HG03095 (cell line): ENCODE measurements around the gene KIAA0319L.
"Not testable (repeated sequence)": the region's sequence is repeated elsewhere in the genome, so short reads cannot be mapped to it uniquely, and the experiment has no call there.

Experiments
- ATAC-seq: cut with Tn5 transposase; IDR thresholded peaks from one replicate; pipeline ENCODE4 v1.9.1; 2021; ENCODE audit warnings: moderate library complexity; ENCODE audit not compliant: unreplicated experiment

The KIAA0319L gene

DNA sequence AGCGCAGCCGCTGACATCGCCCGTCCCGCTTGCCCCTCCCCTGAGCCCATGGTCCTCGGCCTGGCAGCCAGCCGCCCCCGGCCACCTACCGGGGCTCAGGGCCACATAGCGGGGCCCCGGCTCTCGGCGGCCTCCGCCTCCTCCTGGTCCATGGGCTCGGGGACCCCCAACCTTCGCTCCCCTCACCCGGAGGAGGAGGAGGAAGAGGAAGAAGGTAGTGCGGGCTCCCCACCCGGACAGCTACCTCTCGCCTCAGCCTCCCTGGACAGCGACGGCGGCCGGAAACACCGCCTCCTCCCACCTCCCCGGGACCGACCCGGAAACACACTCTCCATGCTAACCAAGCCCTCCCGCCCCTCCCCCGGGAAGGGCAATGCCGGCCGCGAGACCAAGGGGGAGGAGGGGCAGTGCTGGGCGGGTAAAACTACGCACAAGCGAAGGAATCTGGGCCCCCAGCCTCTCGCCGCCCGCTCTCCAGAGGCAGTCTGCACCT is at the start of gene KIAA0319L:
KIAA0319L (minus strand) TSS at position 286 of the 493 bp plus-strand sequence. CDS start 2,912 bp downstream, outside the sequence.
- ATAC-seq = peak; percentile 69

DNA sequence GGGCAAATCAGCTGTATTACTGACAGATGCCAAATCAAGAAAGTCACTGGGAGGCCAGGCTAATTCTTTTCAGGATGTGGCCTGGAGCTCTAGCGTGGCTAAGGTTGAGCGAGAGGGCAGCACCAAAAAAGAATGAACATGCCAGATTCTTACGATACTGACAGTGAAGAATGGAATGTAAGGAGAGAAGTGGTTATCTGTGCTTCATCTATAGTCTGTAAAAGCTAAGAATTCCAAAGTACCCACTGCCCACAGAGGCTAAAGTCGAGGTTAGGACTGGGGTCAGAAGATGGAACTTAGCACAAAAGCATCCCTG is 48.6 kb upstream of the KIAA0319L start:
- no peak for ATAC-seq

DNA sequence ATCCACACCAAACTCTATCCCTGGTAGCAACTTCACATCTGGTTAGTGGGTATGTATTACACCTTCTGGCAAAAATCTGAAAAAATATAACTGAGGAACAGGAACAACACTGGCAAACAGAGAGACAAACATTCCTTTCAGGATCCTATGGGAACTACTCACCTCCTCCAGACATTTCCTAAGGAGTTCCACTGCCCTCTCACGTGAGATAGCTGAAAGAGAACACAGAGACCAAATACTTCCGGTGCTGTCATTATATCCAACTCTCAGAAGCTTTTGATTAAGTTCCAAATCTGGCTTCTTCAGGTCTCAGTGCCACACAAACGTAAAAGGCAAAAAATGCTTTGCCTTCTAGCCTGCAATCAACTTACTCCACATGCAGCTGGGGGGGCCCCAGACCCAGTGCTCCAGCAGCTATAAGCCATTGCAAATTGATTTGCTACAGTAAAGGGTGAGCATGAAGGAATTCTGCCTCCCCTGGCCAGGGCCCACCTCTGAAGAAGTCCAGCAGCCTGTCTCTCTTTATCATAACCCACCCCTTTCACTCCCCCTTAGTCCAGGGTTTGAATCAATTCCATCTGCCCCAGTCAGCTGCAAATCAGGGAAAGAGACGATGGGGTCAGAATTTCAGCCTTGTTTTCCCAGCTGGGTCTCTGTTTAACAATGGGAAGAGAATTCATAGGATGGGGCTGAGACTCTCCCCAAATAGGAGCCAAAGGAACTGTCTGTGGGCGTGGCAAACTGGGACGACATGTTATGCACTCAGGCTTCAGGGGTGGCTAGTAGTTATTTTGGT is 48.1 kb upstream of the KIAA0319L start:
- ATAC-seq = no peak

- no peak for ATAC-seq
These were observed 46.7 kb upstream of the KIAA0319L start for GRCh38 chr1:35603941-35604340.

DNA sequence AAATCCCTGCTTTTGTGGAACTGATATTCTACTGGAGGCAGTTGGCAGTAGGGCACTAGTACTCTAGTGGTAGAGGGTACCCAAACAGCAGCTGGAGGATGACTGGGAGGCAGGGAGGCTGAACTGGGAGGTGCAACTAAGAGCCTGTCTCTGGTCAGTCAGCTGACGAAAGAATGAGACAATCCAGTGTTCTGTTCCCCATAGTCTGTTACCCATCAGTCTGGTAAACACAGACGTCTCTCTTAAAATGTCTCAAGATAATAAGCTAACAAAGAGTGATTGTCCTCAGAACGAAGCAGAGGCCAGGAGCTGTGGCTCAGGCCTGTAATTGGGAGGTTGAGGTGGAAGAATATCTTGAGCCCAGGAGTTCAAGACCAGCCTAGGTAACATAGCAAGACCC is 46.3 kb upstream of the KIAA0319L start:
- no peak for ATAC-seq

DNA sequence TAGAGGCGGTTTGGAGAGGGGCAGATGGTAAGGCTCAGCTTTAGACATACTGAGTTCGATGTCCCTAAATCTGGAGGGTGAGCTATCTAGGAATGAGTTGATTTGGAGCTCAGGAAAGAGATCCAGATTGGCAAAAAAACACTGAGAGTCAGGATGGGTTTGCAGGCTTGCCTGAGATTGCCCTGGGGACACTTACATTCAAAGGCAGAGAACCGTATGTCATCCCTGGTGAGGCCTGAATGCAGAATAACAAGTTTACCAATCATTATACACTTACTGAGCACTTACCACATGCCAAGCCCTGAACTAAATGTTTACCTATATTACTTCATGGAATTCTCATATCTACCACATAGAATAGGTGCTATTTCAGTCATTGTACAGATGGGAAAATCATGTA is 43.4 kb upstream of the KIAA0319L start:
- ATAC-seq = no peak

DNA sequence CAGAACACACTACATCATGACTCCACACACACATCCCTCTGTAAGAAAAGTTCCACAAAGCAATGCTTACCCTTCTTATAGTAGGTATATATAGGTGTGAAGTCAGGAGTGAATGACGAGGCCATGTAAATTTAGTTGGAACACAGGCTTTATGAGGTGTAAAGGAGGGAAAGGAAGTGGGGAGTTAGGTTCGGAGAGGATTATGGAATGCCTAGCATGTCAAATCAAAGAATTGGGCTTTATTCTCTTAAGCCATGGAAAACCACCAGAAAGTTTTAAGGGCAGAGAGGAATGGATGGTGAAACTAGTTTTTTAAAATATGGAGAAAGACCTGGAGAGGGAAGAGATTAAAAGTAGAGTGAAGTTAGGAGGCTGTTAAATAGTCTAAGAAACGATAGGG is 42.2 kb upstream of the KIAA0319L start:
- ATAC-seq = no peak

DNA sequence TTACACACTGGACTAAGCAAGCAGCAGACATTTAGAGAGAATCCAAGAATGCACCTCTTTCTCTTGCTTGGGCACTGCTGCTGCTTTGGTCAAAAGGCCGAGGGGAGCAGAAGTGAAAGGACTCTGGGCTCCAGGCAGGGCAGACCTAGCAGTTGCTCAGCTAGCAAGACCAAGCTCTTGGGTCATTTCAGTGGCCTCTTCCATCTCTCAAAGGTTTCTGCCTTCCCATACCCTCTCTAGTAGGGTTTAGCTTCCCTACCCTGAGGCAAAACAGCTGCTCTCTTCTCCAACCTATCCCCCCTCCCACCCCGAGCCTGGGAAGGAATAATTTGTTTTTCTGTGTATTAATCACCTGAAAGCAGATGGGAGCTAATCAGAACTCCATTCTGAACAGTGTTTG is 41.7 kb upstream of the KIAA0319L start:
- ATAC-seq = no peak

GRCh38 chr1:35597870-35598269 is 40.7 kb upstream of the KIAA0319L start:
- ATAC-seq = no peak

- no peak for ATAC-seq
These were observed 38.5 kb upstream of the KIAA0319L start for GRCh38 chr1:35595684-35596083.

DNA sequence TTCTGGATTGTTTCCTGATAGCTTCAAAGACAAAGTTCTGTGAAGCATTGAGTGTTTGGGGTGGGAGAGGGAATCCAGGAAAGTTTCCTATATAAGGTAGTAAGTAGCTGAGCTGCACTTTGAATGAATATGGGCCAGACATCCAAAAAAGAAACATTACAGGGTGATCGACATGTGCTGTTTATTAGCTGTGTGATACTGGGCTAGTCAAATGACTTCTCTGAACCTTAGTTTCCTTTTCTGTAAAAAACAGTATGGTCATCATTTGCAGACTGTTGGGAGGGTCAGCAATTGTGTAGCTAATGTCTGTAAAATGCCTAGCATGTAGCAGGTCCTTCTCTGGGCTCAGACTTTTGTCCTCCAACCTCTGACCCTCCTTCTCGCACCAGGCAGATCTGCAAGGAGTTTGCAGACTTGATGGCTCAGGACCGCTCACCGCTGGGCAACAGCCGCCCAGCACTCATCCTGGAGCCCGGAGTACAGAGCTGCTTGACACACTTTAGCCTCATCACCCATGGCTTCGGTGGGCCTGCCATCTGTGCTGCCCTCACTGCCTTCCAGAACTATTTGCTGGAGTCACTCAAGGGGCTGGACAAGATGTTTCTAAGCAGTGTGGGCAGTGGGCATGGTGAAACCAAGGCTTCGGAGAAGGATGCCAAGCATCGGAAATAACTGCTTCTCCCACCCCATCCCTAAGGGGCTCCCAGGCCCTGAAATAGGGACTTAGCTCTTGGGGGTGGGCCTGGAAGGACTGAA is 37.0 kb upstream of the KIAA0319L start:
- no peak for ATAC-seq

- no peak for ATAC-seq
These were observed 36.0 kb upstream of the KIAA0319L start for GRCh38 chr1:35592991-35593769.

DNA sequence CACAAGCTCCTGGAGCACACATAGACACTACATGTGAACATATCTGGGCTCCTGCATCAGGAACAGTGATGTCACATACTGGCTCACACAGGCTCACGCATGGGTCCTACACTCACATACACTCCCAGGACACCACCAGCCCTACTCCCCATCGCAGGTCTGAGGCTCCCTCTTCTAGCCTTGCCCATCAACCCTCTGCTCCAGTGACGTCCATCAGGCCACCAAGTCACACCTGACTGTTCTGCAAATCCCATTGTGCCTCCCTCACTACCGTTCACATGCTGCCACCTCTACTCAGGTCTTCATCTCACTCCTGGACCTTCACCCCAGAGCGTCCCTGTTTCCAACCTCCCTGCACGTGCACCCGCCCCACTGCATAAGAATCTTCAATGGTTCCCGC is 34.0 kb upstream of the KIAA0319L start:
- ATAC-seq = no peak

GRCh38 chr1:35590476-35591040 is 33.4 kb upstream of the KIAA0319L start:
- ATAC-seq = no peak

DNA sequence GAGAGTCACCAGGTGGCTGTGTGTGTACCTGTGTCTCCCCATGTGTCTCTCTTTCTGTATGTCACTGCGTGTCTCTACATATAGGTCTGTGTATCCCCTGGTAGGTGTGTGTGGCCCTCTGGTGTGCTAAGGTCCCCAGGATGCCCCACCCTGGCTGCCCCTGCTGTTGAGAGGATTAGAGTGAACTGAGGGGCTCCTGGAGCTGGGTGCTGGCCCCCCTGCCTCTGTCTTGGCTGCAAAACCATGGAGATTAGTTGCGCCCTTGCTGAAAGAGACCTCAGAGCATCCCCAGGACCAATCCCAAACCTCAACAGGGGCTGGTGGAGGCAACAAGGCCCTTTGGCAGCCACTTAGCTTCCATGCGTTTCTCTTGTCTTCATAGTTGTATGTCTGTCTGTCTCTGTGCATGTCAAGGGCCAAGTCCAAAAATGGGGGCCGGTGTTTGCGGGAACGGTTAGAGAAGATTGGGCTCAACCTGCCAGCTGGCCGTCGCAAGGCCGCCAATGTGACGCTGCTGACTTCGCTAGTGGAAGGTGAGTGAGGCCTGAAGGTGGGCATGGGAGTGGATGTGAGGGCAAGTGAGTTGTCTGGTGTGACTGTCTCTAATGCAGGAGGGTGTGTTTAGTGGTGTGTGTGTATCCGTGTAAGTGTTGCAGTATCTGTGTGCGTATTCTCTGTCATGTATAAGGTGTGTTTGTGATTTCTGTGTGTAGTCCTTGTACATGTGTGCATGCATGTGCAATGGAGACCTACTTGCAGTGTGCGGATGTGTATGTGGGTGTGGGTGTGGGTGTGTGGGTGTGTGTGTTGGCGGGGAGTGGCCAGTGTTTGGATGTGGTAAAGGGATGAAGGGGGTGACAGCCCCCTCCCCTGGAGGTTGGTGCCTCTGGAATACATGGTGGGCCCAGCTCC is 32.6 kb upstream of the KIAA0319L start:
- ATAC-seq = no peak

GRCh38 chr1:35588197-35588910 is 31.2 kb upstream of the KIAA0319L start:
- no peak for ATAC-seq

DNA sequence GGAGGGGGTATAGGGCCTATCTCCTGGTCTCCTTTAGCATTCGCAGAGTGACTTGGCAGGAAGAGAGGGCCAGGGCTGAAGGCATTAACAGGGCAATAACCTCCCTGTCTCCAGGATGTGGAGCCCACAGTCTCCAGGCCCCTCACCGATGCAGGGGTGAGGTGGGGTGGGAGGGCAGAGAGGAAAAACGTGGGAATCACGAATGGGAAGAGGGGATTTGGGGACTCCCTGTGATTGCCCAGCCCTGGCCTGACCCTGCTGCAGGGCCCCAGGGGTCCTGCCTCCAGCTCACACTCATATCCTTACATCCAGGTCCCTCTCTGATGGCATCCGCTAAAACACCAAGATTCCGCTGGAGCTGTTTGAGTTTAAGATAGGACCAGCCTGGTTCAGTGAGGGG is 30.5 kb upstream of the KIAA0319L start:
- no peak for ATAC-seq

- ATAC-seq = no peak
These were observed 29.6 kb upstream of the KIAA0319L start for GRCh38 chr1:35586808-35587207.

DNA sequence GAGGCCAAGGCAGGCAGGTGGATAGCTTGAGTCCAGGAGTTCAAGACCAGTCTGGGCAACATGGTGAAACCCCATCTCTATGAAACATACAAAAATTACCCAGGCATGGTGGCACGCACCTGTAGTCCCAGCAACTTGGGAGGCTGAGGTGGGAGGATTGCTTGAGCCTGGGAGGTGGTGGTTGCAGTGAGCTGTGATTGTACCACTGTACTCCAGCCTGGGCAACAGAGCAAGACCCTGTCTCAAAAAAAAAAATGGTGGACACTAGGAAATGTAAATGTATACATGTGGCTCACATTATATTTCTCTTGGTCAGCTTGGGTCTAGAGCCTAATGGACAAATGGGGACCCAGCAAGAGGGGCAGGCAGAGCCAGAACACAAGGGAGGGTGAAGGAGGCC is 28.6 kb upstream of the KIAA0319L start:
- not testable (repeated sequence) for ATAC-seq
